MM.1S (cell line): ENCODE data around the gene SLC48A1.

Experiments
- CTCF ChIP-seq: fragments of 300-600 bp; sonication (generic); IDR thresholded peaks from 2 replicates; pipeline ENCODE4 v1.5.1; 2016; ENCODE audit warnings: antibody characterized with exemption, low read length, mixed read lengths
- EZH2 ChIP-seq: fragments of 300-600 bp; sonication (generic); optimal IDR thresholded peaks from 2 replicates; pipeline ENCODE3; 2017; ENCODE audit warnings: low read depth, mild to moderate bottlenecking, antibody characterized with exemption, low read length, mixed read lengths

- TF ChIP-seq CTCF (no peak), EZH2 (no peak)
These were observed 41.6 kb downstream of the SLC48A1 start for GRCh38 chr12:47814539-47815170.
